ENCODE data around the gene FBXL7.

FBXL7 gene

GRCh38 chr5:15472116-15472515, 27.9 kb upstream of the FBXL7 start:
- TF ChIP-seq CTCF (IDR thresholded peaks at IDR 0.05; ENCODE audit: extremely low read depth, missing control alignments), result no peak

GRCh38 chr5:15474143-15474719, 25.7 kb upstream of the FBXL7 start:
- no peak for TF ChIP-seq CTCF (IDR thresholded peaks at IDR 0.05; ENCODE audit: extremely low read depth, missing control alignments)
- no peak for DNase-seq (ENCODE audit: low spot score)

More at GRCh38 chr5:15472116-15472515, 27.9 kb upstream of the FBXL7 start:
- no peak for DNase-seq (ENCODE audit: low spot score)

GRCh38 chr5:15475367-15475766, 24.6 kb upstream of the FBXL7 start:
- no peak for DNase-seq (ENCODE audit: low spot score)
- TF ChIP-seq CTCF (IDR thresholded peaks at IDR 0.05; ENCODE audit: extremely low read depth, missing control alignments), result no peak

GRCh38 chr5:15476977-15477376, 23.0 kb upstream of the FBXL7 start:
- TF ChIP-seq CTCF (IDR thresholded peaks at IDR 0.05; ENCODE audit: extremely low read depth, missing control alignments), result no peak
- no peak for DNase-seq (ENCODE audit: low spot score)

- no peak for DNase-seq (ENCODE audit: low spot score)
- no peak for TF ChIP-seq CTCF (IDR thresholded peaks at IDR 0.05; ENCODE audit: extremely low read depth, missing control alignments)
Observed at GRCh38 chr5:15480436-15480835, 19.5 kb upstream of the FBXL7 start.

GRCh38 chr5:15483351-15484097, 16.5 kb upstream of the FBXL7 start:
- DNase-seq (ENCODE audit: low spot score), result no peak
- no peak for TF ChIP-seq CTCF (IDR thresholded peaks at IDR 0.05; ENCODE audit: extremely low read depth, missing control alignments)

GRCh38 chr5:15487228-15487627, 12.8 kb upstream of the FBXL7 start:
- DNase-seq (ENCODE audit: low spot score), result no peak
- no peak for TF ChIP-seq CTCF (IDR thresholded peaks at IDR 0.05; ENCODE audit: extremely low read depth, missing control alignments)
